GM18867 (cell line): ENCODE data around the gene TPX2.

Experiments used
- ATAC-seq: cut with Tn5 transposase; IDR thresholded peaks from one replicate; pipeline ENCODE4 v1.9.1; 2021; ENCODE audit warnings: mild to moderate bottlenecking, moderate library complexity; ENCODE audit not compliant: unreplicated experiment

The TPX2 gene

GRCh38 chr20:31848088-31848999, 109.3 kb downstream of the TPX2 start:
- ATAC-seq, result no peak

DNA sequence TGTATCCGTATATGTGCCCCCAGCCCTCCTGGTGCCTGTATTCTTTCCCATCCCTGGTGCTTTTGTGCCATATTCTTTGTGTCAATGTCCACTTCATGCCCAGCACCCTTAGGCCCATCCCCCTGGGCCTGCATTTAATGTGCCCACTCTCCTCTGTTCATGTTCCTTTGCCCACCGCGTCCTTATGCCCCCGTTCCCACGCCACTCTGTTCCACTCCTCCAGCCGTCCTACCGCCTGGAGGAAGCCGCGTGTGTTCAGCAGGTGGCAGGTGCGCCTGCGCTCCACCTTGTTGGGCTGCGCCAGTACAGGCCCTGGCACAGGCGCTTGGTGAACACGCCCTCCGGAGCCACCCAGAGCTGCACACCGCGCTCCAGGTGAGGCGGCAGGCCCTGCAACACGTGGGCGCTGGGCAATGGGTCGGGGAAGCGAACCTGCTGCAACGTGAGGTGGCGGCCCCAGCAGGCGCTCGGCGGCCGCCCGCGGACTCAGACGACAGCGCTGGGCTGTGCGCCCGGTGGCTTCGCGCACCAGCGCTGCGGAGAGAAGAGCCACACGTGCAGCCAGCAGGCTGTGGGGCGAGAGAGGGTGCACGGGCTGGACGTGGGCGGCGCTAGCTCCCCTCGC, 110.3 kb downstream of the TPX2 start:
- ATAC-seq, result no peak
